HepG2 (cell line): ENCODE measurements around the gene SPTB. TPM values are rescaled to one million over a fixed set of nuclear protein-coding genes. Genes with fewer than 3 reads are reported as not detected.

ENCODE experiments used
- ATAC-seq: fragments of 200-7000 bp; cut with Tn5 transposase; 3 replicates; pipeline ENCODE4 v1.9.1; 2020; ENCODE audit warnings: mild to moderate bottlenecking, moderate library complexity
- BruUV-seq: library from RNA; stranded (reverse); fragments of 400-500 nt; replicated peaks from 2 replicates; lab custom pipeline; 2021; lab: Mats Ljungman, UMichigan
- CTCF ChIA-PET: fragments of 300-600 bp; formaldehyde crosslinking; extraction: SDS; loops from one replicate; lab custom pipeline; 2021; ENCODE audit warnings: low total read pairs, inconsistent platforms, low intra/inter-chr PET ratio; lab: Yijun Ruan, JAX
- POLR2A ChIA-PET: fragments of 350-600 bp; sonication (Branson Sonifier 250); formaldehyde crosslinking; loops from one replicate; lab custom pipeline; 2020; ENCODE audit warnings: antibody characterized with exemption, inconsistent platforms; lab: Yijun Ruan, JAX
- DNase-seq: peaks from one replicate; pipeline ENCODE4 v3.0.0-alpha.2; 2015; ENCODE audit warnings: low spot score
- FAIRE-seq: peaks from 3 replicates; lab custom pipeline; 2011; peaks lifted over from hg19 to GRCh38; lab: Jason Lieb, UNC
- H2AFZ ChIP-seq: one replicate; pipeline ENCODE4 v1.6.1; 2011; ENCODE audit warnings: low read length, inconsistent platforms
- H3K27ac ChIP-seq: fragments of 300-600 bp; 3 replicates; pipeline ENCODE4 v1.8.0; 2011; ENCODE audit warnings: mixed run types, mild to moderate bottlenecking, mixed read lengths, low read length, inconsistent platforms; ENCODE audit not compliant: insufficient read depth; ENCODE audit errors: extremely low read length
- H3K27me3 ChIP-seq, 2 experiments: fragments of 200-600 bp in 1 of 2; 2 replicates in 1 of 2; 3 replicates in 1 of 2; pipeline versions ENCODE4 v1.6.0 to v1.8.0; 2011; ENCODE audit warnings: low read length in 2 of 2, mild to moderate bottlenecking in 2 of 2, moderate library complexity in 2 of 2, inconsistent platforms in 1 of 2; ENCODE audit not compliant: insufficient read depth in 2 of 2, control insufficient read depth in 1 of 2
- H3K36me3 ChIP-seq, 2 experiments: fragments of 200-600 bp in 1 of 2; replicated peaks in 1 of 2; 2 replicates in 1 of 2; 3 replicates in 1 of 2; pipeline versions ENCODE4 v1.5.1 to v1.8.0; 2011; ENCODE audit warnings: low read length in 2 of 2, inconsistent platforms in 1 of 2; ENCODE audit not compliant: insufficient read depth in 2 of 2, control insufficient read depth in 1 of 2
- H3K4me1 ChIP-seq: 2 replicates; pipeline ENCODE4 v1.5.1; 2012; ENCODE audit warnings: low read length, inconsistent platforms; ENCODE audit not compliant: insufficient read depth
- H3K4me2 ChIP-seq: 2 replicates; pipeline ENCODE4 v1.6.0; 2011; ENCODE audit warnings: low read depth, low read length, inconsistent platforms
- H3K4me3 ChIP-seq, 3 experiments: fragments of 200-600 bp in 1 of 3; sonication (generic), shearing (Covaris generic) in 1 of 3; replicated peaks in 1 of 3; 2 replicates each; pipeline ENCODE4 v1.5.1; 2011 to 2016; ENCODE audit warnings: low read length in 3 of 3, inconsistent platforms in 2 of 3, low read depth in 2 of 3, mild to moderate bottlenecking in 2 of 3, control low read depth in 1 of 3, mixed read lengths in 1 of 3; ENCODE audit not compliant: insufficient read depth in 1 of 3
- H3K79me2 ChIP-seq: one replicate; pipeline ENCODE4 v1.6.1; 2011; ENCODE audit warnings: low read length, inconsistent platforms; ENCODE audit not compliant: insufficient read depth
- H3K9ac ChIP-seq: 2 replicates; pipeline ENCODE4 v1.6.0; 2011; ENCODE audit warnings: mild to moderate bottlenecking, low read depth, low read length, inconsistent platforms; ENCODE audit not compliant: insufficient read depth
- H3K9me3 ChIP-seq: 2 replicates; pipeline ENCODE4 v1.5.1; 2012; ENCODE audit warnings: mild to moderate bottlenecking, low read length
- H4K20me1 ChIP-seq: 2 replicates; pipeline ENCODE4 v1.6.0; 2011; ENCODE audit warnings: inconsistent platforms, mild to moderate bottlenecking, low read length, moderate library complexity; ENCODE audit not compliant: insufficient read depth
- ADNP ChIP-seq: sonication (generic); formaldehyde crosslinking; IDR thresholded peaks from 2 replicates; pipeline ENCODE4 v1.4.0; 2020; ENCODE audit warnings: missing genetic modification reagents
- HNF4A ChIP-seq: sonication (generic); formaldehyde crosslinking; IDR thresholded peaks from 2 replicates; pipeline ENCODE4 v1.4.0; 2020; ENCODE audit warnings: missing genetic modification reagents
- IKZF1 ChIP-seq: fragments of 450-650 bp; IDR thresholded peaks from 2 replicates; pipeline ENCODE4 v1.7.1; 2016
- NAIF1 ChIP-seq: sonication (generic); formaldehyde crosslinking; IDR thresholded peaks from 2 replicates; pipeline ENCODE4 v1.5.0; 2020; ENCODE audit warnings: mild to moderate bottlenecking, missing genetic modification reagents, borderline replicate concordance
- RFXAP ChIP-seq: sonication (generic); formaldehyde crosslinking; IDR thresholded peaks from 2 replicates; pipeline ENCODE4 v1.4.0; 2020; ENCODE audit warnings: missing genetic modification reagents, borderline replicate concordance
- RNF2 ChIP-seq: fragments of 450-650 bp; conservative IDR thresholded peaks from 2 replicates; pipeline ENCODE4 v1.6.1; 2016; ENCODE audit warnings: low read depth
- ZIK1 ChIP-seq: sonication (generic); formaldehyde crosslinking; IDR thresholded peaks from 2 replicates; pipeline ENCODE4 v1.5.0; 2020; ENCODE audit warnings: mild to moderate bottlenecking, low read depth, missing genetic modification reagents, borderline replicate concordance
- ZNF225 ChIP-seq: sonication (generic); formaldehyde crosslinking; IDR thresholded peaks from 2 replicates; pipeline ENCODE4 v1.4.0; 2020; ENCODE audit warnings: mild to moderate bottlenecking, missing genetic modification reagents
- ZNF333 ChIP-seq: sonication (generic); formaldehyde crosslinking; IDR thresholded peaks from 2 replicates; pipeline ENCODE4 v1.4.0; 2020; ENCODE audit warnings: mild to moderate bottlenecking, missing genetic modification reagents, borderline replicate concordance
- ZNF446 ChIP-seq: sonication (generic); formaldehyde crosslinking; IDR thresholded peaks from 2 replicates; pipeline ENCODE4 v1.5.0; 2020; ENCODE audit warnings: mild to moderate bottlenecking, missing genetic modification reagents
- ZNF577 ChIP-seq: sonication (generic); formaldehyde crosslinking; IDR thresholded peaks from 2 replicates; pipeline ENCODE4 v1.4.0; 2020; ENCODE audit warnings: mild to moderate bottlenecking, low read depth, missing genetic modification reagents, borderline replicate concordance
- ZNF674 ChIP-seq: sonication (generic); formaldehyde crosslinking; IDR thresholded peaks from 2 replicates; pipeline ENCODE4 v1.5.0; 2020; ENCODE audit warnings: low read depth, mild to moderate bottlenecking, missing genetic modification reagents
- ZNF713 ChIP-seq: sonication (generic); formaldehyde crosslinking; IDR thresholded peaks from 2 replicates; pipeline ENCODE4 v1.4.0; 2020; ENCODE audit warnings: mild to moderate bottlenecking, missing genetic modification reagents
- WGBS: methylation state at CpG from one replicate; pipeline ENCODE4 v1.1.6; 2017; ENCODE audit warnings: low lambda C conversion rate; 5-methylcytosine and 5-hydroxymethylcytosine counted together
- in situ Hi-C: cut with HindIII; loops from 2 replicates; pipeline ENCODE4 v1.10.0; 2017; ENCODE audit warnings: low pct_unique_long_range_greater_than_20kb; ENCODE audit not compliant: extremely low pct_ligation_motif_present
- intact Hi-C: fragments of 100-400 bp; cut with micrococcal nuclease; formaldehyde crosslinking; loops from one replicate; pipeline ENCODE4 v1.10.0; 2022; ENCODE audit not compliant: unreplicated experiment
- polyA plus RNA-seq, 8 experiments: library from polyadenylated mRNA; depleted of rRNA in 3 of 8; stranded (reverse) in 7 of 8; unstranded in 1 of 8; fragments of >200 nt; fragmentation: Illumina TruSeq in 4 of 8; extraction: Trizol in 4 of 8; gene quantifications; 2 replicates each; pipeline versions ENCODE4 v1.2.1 to v1.2.3, GENCODE V29; 2011 to 2016; ENCODE audit warnings: low read depth in 4 of 8, missing spikeins in 1 of 8, mixed read lengths in 1 of 8; ENCODE audit not compliant: insufficient read depth in 1 of 8
- total RNA-seq, 5 experiments: library from RNA; depleted of rRNA; stranded (reverse); fragments of >200 nt; fragmentation: Illumina TruSeq; extraction: Trizol; gene quantifications; 2 replicates each; pipeline ENCODE4 v1.2.3, GENCODE V29; 2016; ENCODE audit warnings: low read depth in 1 of 5
- TF ChIP-seq, protein P1 (sequence below): sonication (generic); formaldehyde crosslinking; IDR thresholded peaks from 2 replicates; pipeline ENCODE4 v1.4.0; 2020; ENCODE audit warnings: missing genetic modification reagents
- TF ChIP-seq, protein P2 (sequence below): sonication (generic); formaldehyde crosslinking; IDR thresholded peaks from 2 replicates; pipeline ENCODE4 v1.4.0; 2020; ENCODE audit warnings: missing genetic modification reagents, low read depth, mild to moderate bottlenecking, borderline replicate concordance
- TF ChIP-seq, protein P3 (sequence below): sonication (generic); formaldehyde crosslinking; IDR thresholded peaks from 2 replicates; pipeline ENCODE4 v1.4.0; 2020; ENCODE audit warnings: missing genetic modification reagents

The SPTB gene
- total and polyA plus RNA-seq, 2 of the 13 experiments (the other 11 are each of a cell fraction or from before 2014, with no cell fraction given) = 0.01 to 0.02 TPM

DNA sequence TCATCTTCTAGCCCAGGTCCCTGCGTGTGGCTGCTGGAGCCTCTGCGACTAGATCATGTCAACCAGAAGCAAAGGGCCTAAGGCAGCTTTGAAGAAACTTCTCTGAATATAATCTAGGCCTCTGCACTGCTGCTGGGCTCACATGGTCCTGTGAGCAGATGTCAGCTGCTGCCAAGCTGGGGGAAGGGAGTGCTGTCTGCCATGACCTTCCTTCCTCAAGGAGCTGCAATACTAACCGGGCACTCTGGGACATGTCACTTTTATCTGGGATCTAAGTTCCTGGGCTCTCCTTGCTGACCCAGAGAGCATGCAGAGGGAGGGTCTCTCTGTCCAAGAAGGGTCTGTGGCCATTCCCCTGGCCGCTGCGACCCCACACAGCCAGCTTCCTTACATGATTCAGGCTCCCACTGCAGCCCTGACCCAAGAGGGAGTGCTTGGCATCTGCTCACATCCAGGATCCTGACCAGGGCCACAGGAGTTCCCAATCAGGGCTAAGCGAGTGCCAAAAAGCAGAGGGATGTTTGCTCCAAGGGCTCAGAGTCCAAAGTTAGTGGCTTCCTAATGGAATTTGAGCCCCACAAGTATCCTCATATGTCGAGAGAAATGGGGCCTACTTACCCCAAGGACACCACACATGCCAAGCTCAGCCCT is 101.5 kb downstream of the SPTB start:
- peak; percentile 57 for ATAC-seq
- in situ Hi-C loops = no loop called here
- ChIA-PET CTCF (no interaction called here), POLR2A (no interaction called here)
- no peak for FAIRE-seq
- no peaks in the 10 kb centered on the region for H3K9me3 ChIP-seq
- no peaks in the 10 kb centered on the region; a peak in 2 of 5 replicates for H3K27me3 ChIP-seq
- no peaks in the 10 kb centered on the region for H3K36me3 ChIP-seq
- intact Hi-C loops = no loop called here
- H3K4me1 ChIP-seq = peaks cover 9% of the 10 kb centered on the region
- DNase-seq = no peak
- no peak overlapping the region for H3K4me3 ChIP-seq
- H4K20me1 ChIP-seq = no peaks in the 10 kb centered on the region
- no peaks in the 10 kb centered on the region for H3K79me2 ChIP-seq
- WGBS = 0% methylated on average over 2 of the region's 7 CpGs
- no peak overlapping the region for H3K27ac ChIP-seq
- no peak overlapping the region for H3K4me2 ChIP-seq
- BruUV-seq = no TSS peak
- no peak overlapping the region for H2AFZ ChIP-seq
- H3K9ac ChIP-seq = no peak overlapping the region
- no peak for TF ChIP-seq IKZF1
- TF ChIP-seq HNF4A (CRISPR knock-in tag) = peak; percentile 41

DNA sequence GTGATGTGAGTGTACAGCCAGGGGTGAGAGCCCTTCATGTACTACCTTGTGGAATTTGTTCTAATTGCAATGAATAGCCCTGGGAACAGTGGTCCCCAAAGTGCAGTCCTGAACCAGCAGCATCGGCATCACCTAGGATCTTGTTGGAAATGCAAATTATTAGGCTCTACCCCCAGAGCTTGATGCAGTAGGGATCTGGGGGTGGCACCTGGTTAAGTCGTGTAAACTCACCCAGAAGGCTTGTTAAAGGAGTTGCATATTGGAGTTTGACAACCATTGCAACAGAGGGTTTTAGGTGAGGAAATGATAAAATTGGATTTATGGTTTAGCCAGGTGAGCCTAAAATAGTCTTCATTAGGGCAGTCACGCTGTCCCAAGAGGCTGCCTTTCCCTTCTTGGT is 102.2 kb downstream of the SPTB start:
- BruUV-seq = no TSS peak
- in situ Hi-C loops = no loop called here
- Histone ChIP-seq H3K27ac (no peak overlapping the region), H3K79me2 (no peaks in the 10 kb centered on the region), H3K4me3 (no peak overlapping the region), H2AFZ (no peak overlapping the region), H4K20me1 (no peaks in the 10 kb centered on the region), H3K4me2 (no peak overlapping the region), H3K9me3 (no peaks in the 10 kb centered on the region), H3K27me3 (no peaks in the 10 kb centered on the region; a peak in 2 of 5 replicates), H3K4me1 (peaks cover 9% of the 10 kb centered on the region), H3K36me3 (no peaks in the 10 kb centered on the region), H3K9ac (no peak overlapping the region)
- DNase-seq (no peak), ATAC-seq (no peak), FAIRE-seq (no peak)
- WGBS = 6% methylated on average over 3 of the region's 3 CpGs
- ChIA-PET POLR2A (no interaction called here), CTCF (no interaction called here)
- intact Hi-C loops = no loop called here
- TF ChIP-seq ADNP (CRISPR knock-in tag) (no peak), ZNF713 (CRISPR knock-in tag) (no peak), RNF2 (no peak), ZNF577 (no peak), ZNF446 (CRISPR knock-in tag) (no peak), ZIK1 (CRISPR knock-in tag) (no peak), ZNF225 (CRISPR knock-in tag) (no peak), ZNF674 (no peak), NAIF1 (no peak), RFXAP (CRISPR knock-in tag) (no peak), ZNF333 (no peak)
- TF ChIP-seq, protein P1, sequence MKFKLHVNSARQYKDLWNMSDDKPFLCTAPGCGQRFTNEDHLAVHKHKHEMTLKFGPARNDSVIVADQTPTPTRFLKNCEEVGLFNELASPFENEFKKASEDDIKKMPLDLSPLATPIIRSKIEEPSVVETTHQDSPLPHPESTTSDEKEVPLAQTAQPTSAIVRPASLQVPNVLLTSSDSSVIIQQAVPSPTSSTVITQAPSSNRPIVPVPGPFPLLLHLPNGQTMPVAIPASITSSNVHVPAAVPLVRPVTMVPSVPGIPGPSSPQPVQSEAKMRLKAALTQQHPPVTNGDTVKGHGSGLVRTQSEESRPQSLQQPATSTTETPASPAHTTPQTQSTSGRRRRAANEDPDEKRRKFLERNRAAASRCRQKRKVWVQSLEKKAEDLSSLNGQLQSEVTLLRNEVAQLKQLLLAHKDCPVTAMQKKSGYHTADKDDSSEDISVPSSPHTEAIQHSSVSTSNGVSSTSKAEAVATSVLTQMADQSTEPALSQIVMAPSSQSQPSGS = no peak
- TF ChIP-seq, protein P2, sequence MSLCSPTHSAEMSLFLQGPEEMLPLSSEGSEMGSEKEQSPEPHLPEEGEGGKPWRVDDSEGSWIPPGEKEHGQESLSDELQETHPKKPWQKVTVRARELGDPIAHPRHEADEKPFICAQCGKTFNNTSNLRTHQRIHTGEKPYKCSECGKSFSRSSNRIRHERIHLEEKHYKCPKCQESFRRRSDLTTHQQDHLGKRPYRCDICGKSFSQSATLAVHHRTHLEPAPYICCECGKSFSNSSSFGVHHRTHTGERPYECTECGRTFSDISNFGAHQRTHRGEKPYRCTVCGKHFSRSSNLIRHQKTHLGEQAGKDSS (CRISPR knock-in tag) = no peak
- TF ChIP-seq, protein P3, sequence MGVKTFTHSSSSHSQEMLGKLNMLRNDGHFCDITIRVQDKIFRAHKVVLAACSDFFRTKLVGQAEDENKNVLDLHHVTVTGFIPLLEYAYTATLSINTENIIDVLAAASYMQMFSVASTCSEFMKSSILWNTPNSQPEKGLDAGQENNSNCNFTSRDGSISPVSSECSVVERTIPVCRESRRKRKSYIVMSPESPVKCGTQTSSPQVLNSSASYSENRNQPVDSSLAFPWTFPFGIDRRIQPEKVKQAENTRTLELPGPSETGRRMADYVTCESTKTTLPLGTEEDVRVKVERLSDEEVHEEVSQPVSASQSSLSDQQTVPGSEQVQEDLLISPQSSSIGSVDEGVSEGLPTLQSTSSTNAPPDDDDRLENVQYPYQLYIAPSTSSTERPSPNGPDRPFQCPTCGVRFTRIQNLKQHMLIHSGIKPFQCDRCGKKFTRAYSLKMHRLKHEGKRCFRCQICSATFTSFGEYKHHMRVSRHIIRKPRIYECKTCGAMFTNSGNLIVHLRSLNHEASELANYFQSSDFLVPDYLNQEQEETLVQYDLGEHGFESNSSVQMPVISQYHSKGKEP (CRISPR knock-in tag) = no peak
